ENCODE data around the gene C20orf202.
"Not testable (repeated sequence)": the region's sequence is repeated elsewhere in the genome, so short reads cannot be mapped to it uniquely, and the experiment has no call there.

C20orf202 gene

DNA sequence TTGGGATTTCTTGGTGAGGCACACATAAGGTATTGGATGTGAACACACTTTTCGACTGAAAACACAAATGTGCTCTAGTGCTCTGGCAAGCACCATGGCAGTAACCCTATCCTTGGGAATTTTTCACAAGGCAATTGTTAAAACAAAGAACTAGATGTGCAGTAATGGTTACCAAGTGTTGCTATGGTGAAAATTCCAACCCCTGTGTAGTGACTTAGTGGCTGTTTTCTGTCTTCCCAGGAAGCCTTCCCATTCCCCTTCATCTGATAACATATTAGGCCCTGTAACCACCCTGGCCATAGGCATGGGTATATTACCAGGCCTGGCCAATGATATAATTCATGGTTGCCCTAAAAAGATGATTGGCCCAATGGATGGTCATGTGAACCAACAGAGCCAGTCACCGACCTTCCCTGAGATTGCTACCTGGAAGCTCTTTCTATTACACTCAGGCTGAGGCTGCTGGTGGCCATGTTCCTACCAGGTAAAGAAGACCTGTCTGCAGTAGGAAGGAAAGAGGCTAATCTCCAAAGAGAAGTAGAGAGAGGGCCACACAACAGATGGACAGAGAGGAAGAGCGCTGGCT lies 4.1 kb downstream of the C20orf202 start:
- DNase-seq (ENCODE audit: low read depth in 2 of 3, low spot score in 2 of 3), result no peak

DNA sequence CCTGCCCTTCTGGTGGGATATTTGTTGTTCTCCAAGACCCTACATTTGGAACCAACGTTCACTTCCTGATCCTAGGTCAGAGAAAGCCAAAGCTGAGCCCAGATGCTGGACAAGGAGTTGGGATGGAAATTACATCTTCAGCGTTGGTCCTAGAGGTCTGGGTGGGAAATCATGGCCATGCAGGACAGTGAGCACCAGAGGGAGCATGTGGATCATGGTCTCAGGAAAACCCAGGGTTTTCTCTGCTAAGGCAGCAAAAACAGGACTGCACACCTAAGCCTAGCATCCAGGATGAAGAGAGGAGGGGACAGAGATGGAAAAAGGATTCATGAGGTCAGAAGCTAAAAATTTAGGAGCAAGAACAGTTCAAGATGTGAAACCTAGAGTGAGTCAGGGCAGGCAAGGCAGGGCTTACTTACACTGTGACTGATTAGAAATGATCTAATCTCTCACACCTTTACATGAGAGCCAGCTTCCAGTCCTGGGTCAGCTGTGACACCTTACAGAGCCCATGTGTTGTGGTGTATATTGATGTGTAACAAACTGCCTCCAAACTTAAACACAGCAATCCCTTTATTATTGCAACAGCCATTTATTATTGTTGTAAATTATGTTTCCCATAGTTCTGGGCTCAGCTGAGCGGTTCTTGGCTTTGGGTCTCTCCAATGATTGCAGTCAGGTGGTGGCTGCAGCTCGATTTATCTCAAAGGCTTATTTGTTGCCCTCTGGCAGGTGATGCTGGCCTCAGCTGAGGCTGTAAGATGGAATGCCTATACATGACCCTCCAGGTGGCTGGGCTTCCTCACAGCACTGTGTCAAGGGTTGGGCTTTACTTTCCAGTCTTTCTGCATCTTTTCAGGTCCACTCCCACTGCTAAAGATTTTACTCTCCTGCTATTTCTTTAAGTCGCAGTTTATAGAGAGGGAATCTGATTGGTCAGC lies 6.5 kb downstream of the C20orf202 start:
- no peak for DNase-seq (ENCODE audit: low read depth in 2 of 3, low spot score in 2 of 3)

DNA sequence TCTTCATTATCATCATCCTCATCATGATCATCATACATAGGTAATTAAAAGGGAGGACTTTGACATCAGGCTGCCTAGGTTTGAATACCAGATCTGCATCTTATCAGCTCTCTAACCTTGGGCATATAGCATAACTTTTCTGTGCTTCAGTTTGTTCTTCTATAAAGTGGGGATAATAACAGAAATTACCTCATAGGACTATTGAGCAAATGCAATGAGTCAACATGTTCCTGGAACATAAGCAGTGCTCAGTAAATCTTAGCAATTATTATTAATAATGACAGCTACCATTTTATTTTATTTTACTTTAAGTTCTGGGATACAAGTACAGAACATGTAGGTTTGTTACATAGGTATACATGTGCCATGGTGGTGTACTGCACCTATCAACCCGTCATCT lies 7.2 kb downstream of the C20orf202 start:
- no peak for DNase-seq (ENCODE audit: low read depth in 2 of 3, low spot score in 2 of 3)

DNA sequence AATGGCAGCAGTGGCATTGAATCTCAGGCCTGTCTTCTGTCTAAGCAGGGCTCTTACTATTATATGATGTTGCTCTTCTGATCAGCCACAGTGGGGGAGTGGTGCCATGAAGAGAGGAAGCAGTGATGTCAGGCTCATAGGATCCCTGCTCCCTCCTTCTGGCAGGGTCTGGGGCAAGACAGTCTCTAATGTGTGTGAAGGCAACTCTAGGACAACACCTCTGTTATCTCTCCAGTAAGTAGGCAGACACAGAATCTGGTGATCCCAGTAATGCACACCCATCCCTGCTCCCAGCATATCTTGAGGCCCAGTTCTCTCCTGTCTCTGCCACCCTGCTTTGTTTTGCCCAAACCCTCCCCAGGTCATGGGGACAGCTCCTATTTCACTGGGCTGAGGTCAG lies 8.8 kb downstream of the C20orf202 start:
- no peak for DNase-seq (ENCODE audit: low read depth in 2 of 3, low spot score in 2 of 3)

DNA sequence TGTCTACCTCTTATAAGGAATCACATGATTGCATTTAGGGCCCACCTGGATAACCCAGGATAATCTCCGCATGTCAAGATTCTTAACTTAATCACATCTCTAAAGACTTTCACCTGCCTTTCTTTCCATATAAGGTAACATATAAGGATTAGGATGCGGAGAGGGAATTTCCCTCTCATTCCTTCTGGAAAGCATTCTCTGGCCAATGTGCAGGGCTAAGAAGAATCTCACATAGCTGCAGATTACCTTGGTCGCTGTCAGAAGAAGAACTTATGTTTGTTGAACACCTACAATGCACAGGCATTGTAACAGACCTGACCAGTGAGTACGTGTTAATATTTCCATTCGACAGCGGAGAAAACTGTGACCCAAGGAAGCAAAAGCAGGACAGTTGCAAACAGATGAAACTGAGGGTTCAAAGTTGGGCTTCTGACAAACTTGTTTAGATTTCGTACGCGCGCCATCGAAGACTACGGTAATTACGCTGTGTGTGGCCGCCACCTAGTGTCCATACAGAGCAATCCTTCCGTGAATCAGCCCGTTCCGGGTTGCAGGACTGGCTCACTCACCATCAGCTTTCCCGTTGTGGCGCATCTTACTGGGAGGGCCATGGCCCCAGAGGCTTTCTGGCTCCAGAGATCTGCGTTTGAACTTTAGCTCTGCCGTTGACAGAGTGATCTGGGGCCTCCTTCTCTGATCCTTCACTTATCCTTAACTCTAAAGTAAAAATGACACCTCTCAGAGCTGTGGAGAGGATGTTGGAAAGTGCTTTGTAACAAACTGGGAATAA lies 9.5 kb downstream of the C20orf202 start:
- peak in 1 of 3 experiments; percentile 54 for DNase-seq (ENCODE audit: low read depth in 2 of 3, low spot score in 2 of 3)

DNA sequence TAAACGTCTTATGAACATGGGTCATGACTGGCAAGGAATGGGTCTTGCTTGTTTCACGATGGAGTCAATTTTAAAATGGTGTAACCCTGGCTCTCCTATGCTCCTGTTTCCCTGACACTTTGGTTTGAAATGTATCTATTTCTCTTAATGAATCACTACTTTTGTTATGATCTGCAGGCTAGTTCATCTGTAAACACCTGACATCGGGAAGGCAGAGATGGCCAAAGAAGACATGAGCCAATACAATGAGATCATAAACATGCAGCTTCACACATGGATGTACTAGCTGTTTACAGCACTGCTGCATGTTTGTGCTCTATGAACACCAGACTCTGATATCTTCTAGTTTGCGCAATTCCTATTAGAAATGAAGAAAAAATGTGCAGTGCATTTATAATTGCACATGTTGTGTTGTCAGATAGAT lies 11.6 kb downstream of the C20orf202 start:
- DNase-seq (ENCODE audit: low read depth in 2 of 3, low spot score in 2 of 3), result no peak

DNA sequence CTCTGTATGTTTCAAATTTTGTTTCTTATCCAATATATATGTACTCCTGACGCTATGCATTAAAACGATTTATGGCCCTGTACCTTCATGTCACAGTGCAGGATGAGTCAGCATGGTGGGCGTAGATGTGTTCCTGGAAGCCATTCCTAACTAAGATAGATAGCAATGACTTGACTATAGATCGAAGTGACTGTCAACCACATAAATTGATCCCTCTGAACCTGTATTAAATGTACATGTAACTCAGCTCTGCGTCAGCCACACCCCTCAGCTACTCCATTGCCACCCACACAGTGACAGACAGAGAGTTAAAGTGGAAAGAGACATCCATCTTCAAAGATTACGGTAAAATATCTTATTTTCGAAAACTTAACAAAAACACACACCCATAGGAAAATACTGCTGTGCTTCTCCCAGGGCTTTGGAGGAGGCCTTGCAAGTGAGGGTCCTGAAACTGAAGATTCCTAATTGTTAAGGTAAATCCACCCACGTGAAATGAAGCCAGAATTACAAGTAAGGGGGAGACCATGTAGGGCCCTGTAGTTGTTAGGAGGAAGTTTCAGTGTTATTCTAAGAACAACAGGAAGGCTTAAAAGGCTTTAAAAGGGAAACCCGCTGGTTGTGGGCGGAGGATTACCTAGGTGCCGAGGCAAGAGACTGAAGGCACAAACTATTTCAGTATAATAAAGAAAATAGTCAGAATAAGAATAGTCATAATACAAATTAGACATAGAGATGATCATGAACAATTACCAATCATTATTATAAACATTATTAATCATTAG lies 12.3 kb downstream of the C20orf202 start:
- no peak for DNase-seq (ENCODE audit: low read depth in 2 of 3, low spot score in 2 of 3)

DNA sequence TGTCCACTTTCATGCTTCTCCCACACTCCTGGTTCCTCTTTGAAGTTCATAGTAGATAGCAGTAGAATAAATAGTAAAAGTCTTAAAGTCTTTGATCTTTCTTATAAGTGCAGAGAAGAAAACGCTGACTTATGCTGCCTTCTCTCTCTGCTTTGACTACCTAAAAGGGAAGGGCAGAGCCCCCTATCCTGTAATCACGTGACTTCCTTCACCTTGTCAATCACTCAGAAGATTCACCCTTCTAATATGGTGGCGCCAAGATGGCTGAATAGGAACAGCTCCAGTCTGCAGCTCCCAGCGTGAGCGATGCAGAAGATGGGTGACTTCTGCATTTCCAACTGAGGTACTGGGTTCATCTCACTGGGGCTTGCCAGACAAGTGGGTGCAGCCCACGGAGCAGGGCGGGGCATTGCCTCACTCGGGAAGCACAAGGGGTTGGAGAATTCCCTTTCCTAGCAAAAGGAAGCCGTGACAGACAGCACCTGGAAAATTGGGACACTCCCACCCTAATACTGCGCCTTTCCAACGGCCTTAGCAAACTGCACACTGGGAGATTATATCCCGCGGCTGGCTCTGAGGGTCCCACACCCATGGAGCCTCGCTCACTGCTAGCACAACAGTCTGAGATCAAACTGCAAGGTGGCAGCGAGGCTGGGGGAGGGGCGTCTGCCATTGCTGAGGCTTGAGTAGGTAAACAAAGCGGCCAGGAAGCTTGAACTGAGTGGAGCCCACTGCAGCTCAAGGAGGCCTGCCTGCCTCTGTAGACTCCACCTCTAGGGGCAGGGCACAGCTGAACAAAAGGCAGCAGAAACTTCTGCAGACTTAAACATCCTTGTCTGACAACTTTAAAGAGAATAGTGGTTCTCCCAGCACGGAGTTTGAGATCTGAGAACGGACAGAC lies 13.5 kb downstream of the C20orf202 start:
- DNase-seq (ENCODE audit: low read depth in 2 of 3, low spot score in 2 of 3), result not testable (repeated sequence)

DNA sequence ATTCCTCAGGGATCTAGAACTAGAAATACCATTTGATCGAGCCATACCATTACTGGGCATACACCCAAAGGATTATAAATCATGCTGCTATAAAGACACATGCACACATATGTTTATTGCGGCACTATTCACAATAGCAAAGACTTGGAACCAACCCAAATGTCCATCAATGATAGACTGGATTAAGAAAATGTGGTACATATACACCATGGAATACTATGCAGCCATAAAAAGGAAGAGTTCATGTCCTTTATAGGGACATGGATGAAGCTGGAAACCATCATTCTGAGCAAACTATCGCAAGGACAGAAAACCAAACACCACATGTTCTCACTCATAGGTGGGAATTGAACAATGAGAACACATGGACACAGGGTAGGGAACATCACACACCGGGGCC lies 19.5 kb downstream of the C20orf202 start:
- not testable (repeated sequence) for DNase-seq (ENCODE audit: low read depth in 2 of 3, low spot score in 2 of 3)

DNA sequence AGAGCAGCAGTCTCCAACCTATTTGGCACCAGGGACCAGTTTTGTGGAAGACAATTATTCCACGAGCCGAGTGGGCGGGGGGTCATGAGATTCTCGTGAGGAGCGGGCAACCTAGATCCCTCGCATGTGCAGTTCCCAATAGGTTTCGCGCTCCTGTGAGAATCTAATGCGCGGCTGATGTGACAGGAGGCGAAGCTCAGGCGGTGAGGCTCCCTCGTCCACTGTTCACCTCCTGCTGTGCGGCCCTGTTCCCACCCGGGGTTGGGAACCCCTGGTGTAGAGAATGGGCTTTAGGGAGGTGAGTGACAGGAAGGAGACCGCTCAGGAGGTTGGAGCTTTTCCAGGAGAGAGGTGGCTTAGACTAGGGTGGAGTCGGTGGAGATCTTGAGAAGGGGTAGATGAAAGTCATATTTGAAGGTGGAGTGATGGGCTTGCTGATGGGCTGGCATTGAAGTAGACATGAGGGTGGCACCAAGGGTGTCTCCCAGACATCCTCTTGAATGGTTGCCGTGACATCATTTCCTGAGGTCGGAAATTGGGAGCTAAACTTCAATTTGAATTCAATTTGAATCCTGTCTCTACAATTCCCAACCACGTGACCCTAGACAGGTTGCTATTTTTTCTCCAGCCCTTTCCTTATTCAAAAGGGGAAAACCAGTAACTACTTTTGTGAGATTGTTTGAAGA lies 21.1 kb downstream of the C20orf202 start:
- no peak for DNase-seq (ENCODE audit: low read depth in 2 of 3, low spot score in 2 of 3)

DNA sequence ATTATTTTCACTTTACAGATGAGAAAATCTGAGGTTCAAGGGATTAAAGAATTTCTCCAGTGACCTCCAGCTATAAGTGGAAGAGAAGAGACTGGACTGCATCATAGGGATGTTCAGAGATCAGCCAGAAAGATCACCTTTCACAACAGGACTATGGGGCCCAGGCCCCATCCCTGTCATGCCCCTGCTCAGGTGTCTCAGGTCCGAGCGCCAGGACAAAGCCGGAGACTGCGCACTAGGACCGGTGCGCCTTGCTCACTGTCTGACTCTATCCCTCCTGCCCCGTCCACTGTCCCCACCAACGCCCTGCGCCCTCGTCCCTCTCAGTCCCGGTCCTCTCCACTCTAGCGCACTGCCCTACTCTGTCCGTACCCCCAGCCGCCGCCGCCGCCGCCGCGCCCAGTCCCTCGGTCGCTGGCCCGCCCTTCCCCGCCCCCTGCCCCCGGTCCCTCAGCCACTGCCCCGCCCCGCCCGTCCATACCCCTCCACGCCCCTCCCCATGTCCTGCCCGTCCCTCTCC lies 22.1 kb downstream of the C20orf202 start:
- DNase-seq (ENCODE audit: low read depth in 2 of 3, low spot score in 2 of 3), result no peak

DNA sequence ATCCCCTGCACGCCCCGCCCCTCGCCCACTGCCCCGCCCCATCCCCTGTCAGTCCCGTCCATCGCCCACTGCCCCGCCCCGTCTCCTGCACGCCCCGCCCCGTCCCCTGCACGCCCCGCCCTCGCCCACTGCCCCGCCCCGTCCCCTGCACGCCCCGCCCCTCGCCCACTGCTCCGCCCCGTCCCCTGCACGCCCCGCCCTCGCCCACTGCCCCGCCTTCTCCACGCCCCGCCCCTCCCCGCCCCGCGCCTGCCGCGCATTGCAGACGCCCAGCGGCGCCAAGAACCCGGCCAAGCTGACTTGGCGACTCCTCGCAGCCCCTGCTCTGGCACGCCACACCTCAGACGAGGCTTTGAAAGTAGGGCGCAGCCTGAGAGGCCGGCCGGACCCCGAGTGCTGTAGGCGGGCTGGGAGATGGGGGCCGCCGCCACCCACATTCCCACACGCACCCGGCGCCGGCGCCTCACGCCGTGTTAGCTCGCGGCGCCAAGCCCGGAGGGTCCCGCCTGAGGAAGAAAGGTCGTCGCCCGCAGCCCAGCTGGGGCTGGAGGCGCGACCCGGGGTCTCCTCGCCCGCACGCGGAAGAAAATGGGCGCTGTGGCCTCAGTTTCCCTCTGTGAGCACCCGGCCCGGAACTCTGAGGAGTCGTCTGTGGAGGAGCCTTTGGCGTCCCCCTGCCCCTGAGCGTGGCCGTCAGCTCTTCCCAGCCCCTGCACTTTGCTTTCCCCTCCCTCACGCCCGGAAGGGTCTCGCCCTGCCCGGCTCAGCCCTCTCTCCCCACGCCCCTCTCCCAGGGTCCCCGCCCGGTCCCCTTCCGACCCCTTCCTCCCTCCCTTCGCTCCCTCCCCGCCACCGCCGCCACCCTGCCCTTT lies 22.8 kb downstream of the C20orf202 start, which contains the start of gene RAD21L1:
Gene RAD21L1, plus strand, starts transcription at position 262 of the 872 bp plus-strand sequence. CDS start 2,410 bp downstream, outside the sequence.
- peak in 2 of 3 experiments; percentile 58 to 83 for DNase-seq (ENCODE audit: low read depth in 2 of 3, low spot score in 2 of 3)

DNA sequence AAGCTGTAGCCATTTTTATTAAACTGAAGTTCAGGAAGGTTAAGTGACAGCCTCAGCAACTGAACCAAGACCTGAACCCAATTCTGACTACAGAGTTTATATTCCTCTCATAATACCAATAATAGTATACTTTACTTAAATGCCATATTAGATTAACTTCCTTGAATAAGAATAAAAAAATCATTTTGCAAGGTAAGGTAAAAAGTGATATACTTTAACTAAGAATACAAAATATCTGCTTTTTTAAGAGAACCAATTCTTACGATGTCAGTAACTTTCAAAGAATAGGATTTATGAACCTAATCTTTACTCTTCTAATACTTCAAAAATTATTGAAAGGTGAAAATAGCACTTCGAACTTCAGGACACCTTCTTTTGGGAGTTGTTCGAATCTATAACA lies 26.3 kb downstream of the C20orf202 start:
- DNase-seq (ENCODE audit: low read depth in 2 of 3, low spot score in 2 of 3), result no peak

DNA sequence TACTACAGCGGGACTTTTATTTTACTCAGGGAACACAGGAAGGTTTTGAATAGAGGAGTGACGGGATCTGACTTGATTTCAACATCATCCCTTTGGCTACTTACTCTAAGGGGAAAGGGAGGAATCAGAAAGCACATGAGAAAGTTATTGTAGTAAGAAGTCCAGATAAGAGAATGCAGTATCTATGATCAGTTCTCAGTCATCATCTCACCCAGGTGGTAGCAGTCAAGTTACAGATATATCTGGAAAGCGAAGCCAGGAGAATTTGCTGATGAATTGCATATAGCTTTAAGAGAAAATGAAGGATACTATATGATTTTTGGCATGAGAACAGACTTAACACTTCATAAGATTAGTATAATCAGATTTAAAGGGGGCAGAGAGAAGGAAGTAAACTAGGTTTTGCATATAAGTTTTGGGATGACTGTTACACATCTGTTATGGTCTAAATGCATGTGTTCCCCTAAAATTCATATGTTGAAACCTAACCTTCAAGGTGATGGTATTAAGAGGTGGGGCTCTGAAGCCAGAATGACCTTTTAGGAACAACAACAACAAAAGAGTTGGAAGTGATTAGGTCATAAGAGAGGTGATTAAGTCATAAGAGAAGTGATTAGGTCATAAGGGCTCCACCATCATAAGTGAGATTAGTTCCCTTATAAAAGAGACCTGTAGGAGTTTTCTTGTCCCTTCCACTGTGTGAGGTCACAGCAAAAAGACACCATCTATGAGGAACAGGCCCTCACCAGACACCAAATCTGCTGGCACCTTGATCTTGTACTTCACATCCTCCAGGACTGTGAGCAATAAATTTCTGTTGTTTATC lies 29.2 kb downstream of the C20orf202 start:
- DNase-seq (ENCODE audit: low read depth in 2 of 3, low spot score in 2 of 3), result no peak

DNA sequence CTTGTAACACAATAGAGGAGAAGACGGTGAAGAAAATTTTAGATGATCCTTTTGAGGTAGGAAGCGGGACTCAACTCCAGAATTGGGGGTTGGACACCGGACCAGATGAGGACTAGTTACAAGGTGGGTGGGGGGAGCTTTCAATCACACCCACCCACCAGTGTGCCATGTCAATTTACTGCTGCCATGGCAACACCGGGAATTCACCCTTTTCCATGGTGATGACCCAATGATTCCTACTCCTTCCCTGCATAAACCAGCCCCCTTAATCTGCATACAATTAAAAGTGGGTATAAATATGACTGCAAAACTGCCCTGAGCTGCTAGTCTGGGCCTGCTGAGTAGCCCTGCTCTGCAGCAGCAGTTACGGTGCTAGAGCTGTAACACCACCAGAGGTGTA lies 37.3 kb downstream of the C20orf202 start:
- no peak for DNase-seq (ENCODE audit: low read depth in 2 of 3, low spot score in 2 of 3)

DNA sequence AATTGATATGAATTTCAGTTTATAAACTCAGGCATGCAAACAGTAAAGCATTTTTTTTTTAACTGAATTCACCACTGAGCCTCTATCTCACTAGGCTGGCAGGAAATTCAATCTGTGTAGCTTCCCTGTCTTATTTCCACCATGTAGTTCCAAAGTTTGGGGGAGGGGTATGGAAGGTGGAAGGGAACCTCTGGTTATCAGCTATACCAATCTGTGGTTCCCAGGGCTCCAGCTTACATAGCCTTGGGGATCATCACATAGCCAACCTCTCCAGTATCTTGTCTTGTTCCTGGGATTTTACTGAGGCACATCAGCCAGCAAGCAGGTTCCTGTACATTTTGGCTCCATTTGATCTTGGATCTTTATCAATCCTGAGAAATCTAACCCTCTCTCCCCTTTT lies 38.2 kb downstream of the C20orf202 start:
- no peak for DNase-seq (ENCODE audit: low read depth in 2 of 3, low spot score in 2 of 3)

DNA sequence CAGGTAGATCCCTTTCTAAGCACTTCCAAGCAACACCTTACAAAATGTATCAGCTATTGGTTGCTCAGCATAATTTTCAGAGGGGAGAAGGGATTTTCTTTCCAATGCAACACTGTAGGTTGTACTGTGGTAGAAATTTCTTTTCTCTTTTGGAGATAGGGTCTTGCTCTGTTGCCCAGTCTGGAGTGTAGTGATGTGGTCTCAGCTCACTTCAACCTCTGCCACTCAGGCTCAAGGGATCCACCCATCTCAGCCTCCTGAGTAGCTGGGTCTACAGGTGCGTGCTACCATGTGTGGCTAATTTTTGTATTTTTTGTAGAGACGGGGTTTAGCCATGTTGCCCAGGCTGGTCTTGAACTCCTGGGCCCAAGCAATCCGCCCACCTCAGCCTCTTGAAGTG lies 38.8 kb downstream of the C20orf202 start:
- no peak for DNase-seq (ENCODE audit: low read depth in 2 of 3, low spot score in 2 of 3)
